ENCODE results near the gene PLXNA2.

PLXNA2 gene

GRCh38 chr1:207983044-207983635 is 261.0 kb downstream of the PLXNA2 start:
- no peak for DNase-seq

- no peak for DNase-seq
Measured at GRCh38 chr1:207981976-207982375, 262.2 kb downstream of the PLXNA2 start.

GRCh38 chr1:207978441-207978840 is 265.7 kb downstream of the PLXNA2 start:
- no peak for DNase-seq

GRCh38 chr1:207977876-207978275 is 266.3 kb downstream of the PLXNA2 start:
- DNase-seq = no peak

- DNase-seq = no peak
Measured at GRCh38 chr1:207973898-207974568, 270.2 kb downstream of the PLXNA2 start.

- no peak for DNase-seq
Measured at GRCh38 chr1:207972337-207972736, 271.8 kb downstream of the PLXNA2 start.
